Upper lobe of left lung (tissue), 4 donors: ENCODE measurements around the gene CLEC4A.
A peak's percentile ranks its signal among the peaks of the same experiment; 100 is the strongest.

Experiments used
- CTCF ChIP-seq, 6 experiments: fragments of 450-650 bp in 4 of 6; fragments of 200-600 bp in 2 of 6; sonication (generic) in 2 of 6; IDR thresholded peaks; one replicate each; pipeline ENCODE4 v1.5.1; 2016 to 2019; ENCODE audit warnings: antibody characterized with exemption in 6 of 6
- EP300 ChIP-seq, 4 donors: sonication (generic); formaldehyde crosslinking; IDR thresholded peaks; one replicate each; pipeline ENCODE4 v1.5.1; 2017; ENCODE audit warnings: antibody characterized with exemption in 4 of 4, control low read depth in 2 of 4
- POLR2A ChIP-seq, 4 donors: fragments of 450-650 bp; IDR thresholded peaks; one replicate each; pipeline ENCODE4 v1.5.1; 2016 to 2017; ENCODE audit warnings: antibody characterized with exemption in 4 of 4, mild to moderate bottlenecking in 2 of 4
- POLR2AphosphoS5 ChIP-seq, 2 donors: sonication (generic); formaldehyde crosslinking; IDR thresholded peaks; one replicate each; pipeline ENCODE4 v1.5.1; 2017; ENCODE audit warnings: antibody characterized with exemption in 2 of 2

DNA sequence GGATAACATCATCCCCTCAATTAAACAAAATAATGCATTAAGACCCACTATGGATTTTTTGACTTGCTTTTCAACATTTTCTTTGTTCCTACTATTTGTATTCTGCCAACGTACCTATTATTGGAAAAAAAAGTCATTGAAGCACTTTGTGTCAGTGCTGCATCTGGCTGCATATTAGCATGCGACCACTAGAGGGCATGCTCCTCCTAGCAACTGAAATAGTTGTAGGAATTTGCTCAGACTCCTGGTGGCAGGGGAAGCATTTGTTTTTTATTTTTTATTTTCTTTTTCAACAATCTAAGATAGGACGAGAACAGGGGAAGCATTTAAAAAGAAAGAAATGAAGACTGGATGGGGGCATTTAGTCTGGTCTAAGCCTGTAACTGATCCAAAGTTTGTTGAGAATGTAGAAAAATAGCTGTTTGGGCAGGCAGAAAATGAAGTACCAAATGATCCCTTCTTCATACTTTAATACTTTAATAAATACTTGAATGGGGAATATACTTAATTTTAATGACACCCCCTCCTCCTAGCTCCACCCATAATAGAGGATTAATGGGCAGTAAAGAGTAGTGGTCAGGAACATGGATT is 14.5 kb upstream of the CLEC4A start:
- TF ChIP-seq EP300 (IDR thresholded peaks at IDR 0.05): no peak
- peak; percentile 89 to 97 (median 93) for TF ChIP-seq CTCF (IDR thresholded peaks at IDR 0.05)
- TF ChIP-seq POLR2AphosphoS5 (IDR thresholded peaks at IDR 0.05): no peak
- no peak for TF ChIP-seq POLR2A (IDR thresholded peaks at IDR 0.05)
